ENCODE data around the gene BSN.

DNA sequence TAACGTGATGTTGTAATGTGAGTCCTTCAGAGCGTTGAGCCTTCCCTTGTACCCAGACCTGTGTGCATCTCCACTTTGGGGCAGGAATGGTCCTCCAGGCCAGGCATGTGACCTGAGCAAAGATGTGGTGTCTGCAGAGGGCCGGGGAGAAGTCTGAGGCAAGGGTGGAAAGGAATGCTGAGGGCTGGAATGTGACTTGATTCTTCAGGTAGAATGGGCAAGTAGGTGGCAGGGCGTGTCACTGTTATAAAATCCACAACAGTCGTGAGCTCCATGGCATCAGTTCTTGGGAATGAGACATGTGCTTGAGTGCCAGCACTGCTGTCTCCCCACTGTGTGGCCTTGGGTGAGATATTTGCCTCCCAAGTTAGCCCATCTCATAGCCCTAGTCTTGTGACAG is 24.0 kb upstream of the BSN start:
- TF ChIP-seq, protein P1, sequence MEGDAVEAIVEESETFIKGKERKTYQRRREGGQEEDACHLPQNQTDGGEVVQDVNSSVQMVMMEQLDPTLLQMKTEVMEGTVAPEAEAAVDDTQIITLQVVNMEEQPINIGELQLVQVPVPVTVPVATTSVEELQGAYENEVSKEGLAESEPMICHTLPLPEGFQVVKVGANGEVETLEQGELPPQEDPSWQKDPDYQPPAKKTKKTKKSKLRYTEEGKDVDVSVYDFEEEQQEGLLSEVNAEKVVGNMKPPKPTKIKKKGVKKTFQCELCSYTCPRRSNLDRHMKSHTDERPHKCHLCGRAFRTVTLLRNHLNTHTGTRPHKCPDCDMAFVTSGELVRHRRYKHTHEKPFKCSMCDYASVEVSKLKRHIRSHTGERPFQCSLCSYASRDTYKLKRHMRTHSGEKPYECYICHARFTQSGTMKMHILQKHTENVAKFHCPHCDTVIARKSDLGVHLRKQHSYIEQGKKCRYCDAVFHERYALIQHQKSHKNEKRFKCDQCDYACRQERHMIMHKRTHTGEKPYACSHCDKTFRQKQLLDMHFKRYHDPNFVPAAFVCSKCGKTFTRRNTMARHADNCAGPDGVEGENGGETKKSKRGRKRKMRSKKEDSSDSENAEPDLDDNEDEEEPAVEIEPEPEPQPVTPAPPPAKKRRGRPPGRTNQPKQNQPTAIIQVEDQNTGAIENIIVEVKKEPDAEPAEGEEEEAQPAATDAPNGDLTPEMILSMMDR (IDR thresholded peaks at IDR 0.05): no peak
- no peak for TF ChIP-seq POLR2A (IDR thresholded peaks at IDR 0.05)

All from right lobe of liver (tissue), 4 donors.